K562 (cell line): ENCODE results near the gene ZNRF1. TPM values are rescaled to one million over a fixed set of nuclear protein-coding genes. Genes with fewer than 3 reads are reported as not detected.

Experiments used
- ARID1B ChIP-seq: fragments of 450-650 bp; IDR thresholded peaks from 2 replicates; pipeline ENCODE4 v1.6.1; 2016; ENCODE audit warnings: antibody characterized with exemption, mild to moderate bottlenecking, inconsistent platforms
- ARNT ChIP-seq, 2 experiments: fragments of 450-650 bp; IDR thresholded peaks; 2 replicates each; pipeline ENCODE4 v1.6.1; 2016; ENCODE audit warnings: mild to moderate bottlenecking in 1 of 2
- ATF1 ChIP-seq, 2 experiments: fragments of 450-650 bp in 1 of 2; IDR thresholded peaks; 2 replicates each; pipeline ENCODE4 v1.6.1; 2016; ENCODE audit warnings: missing compliant biosample characterization in 1 of 2, missing genetic modification characterization in 1 of 2
- ATF7 ChIP-seq: fragments of 450-650 bp; IDR thresholded peaks from 2 replicates; pipeline ENCODE4 v1.7.1; 2014; ENCODE audit warnings: mild to moderate bottlenecking, moderate library complexity
- CXXC5 ChIP-seq: fragments of 250-450 bp; sonication (Bioruptor Pico); IDR thresholded peaks from 2 replicates; pipeline ENCODE4 v1.8.0; 2022; ENCODE audit warnings: inconsistent platforms, mild to moderate bottlenecking, moderate library complexity
- DACH1 ChIP-seq: fragments of 450-650 bp; IDR thresholded peaks from 2 replicates; pipeline ENCODE4 v1.6.1; 2018; ENCODE audit not compliant: partially characterized antibody
- HDAC2 ChIP-seq: fragments of 450-650 bp; IDR thresholded peaks from 2 replicates; pipeline ENCODE4 v1.6.1; 2016; ENCODE audit warnings: mild to moderate bottlenecking
- HNRNPUL1 ChIP-seq: fragments of 200-400 bp; formaldehyde crosslinking; IDR thresholded peaks from 2 replicates; pipeline ENCODE4 v1.6.1; 2017; ENCODE audit warnings: low read length
- KDM1A ChIP-seq, 2 experiments: fragments of 450-650 bp; IDR thresholded peaks; 2 replicates each; pipeline ENCODE4 v1.6.1; 2016; ENCODE audit warnings: mild to moderate bottlenecking in 2 of 2
- KLF16 ChIP-seq: IDR thresholded peaks from 2 replicates; pipeline ENCODE4 v1.6.1; 2016; ENCODE audit warnings: antibody characterized with exemption
- POLR2G ChIP-seq: fragments of 200-400 bp; formaldehyde crosslinking; IDR thresholded peaks from 2 replicates; pipeline ENCODE4 v1.6.1; 2017; ENCODE audit warnings: low read depth, mild to moderate bottlenecking, antibody characterized with exemption, low read length, moderate library complexity
- RBBP5 ChIP-seq: fragments of 200-600 bp; sonication (generic); IDR thresholded peaks from 2 replicates; pipeline ENCODE4 v1.6.1; 2012; ENCODE audit warnings: borderline replicate concordance, mild to moderate bottlenecking, low read length, control low read depth, inconsistent platforms; ENCODE audit not compliant: insufficient read depth, poor library complexity, severe bottlenecking
- SMARCA4 ChIP-seq: fragments of 450-650 bp; IDR thresholded peaks from 2 replicates; pipeline ENCODE4 v1.6.1; 2016
- SP1 ChIP-seq: sonication (generic); formaldehyde crosslinking; IDR thresholded peaks from 2 replicates; pipeline ENCODE4 v1.8.1; 2022; ENCODE audit warnings: mild to moderate bottlenecking, missing genetic modification reagents
- THAP12 ChIP-seq: fragments of 250-450 bp; sonication (Bioruptor Pico); IDR thresholded peaks from 2 replicates; pipeline ENCODE4 v1.9.0; 2021; ENCODE audit warnings: mild to moderate bottlenecking, inconsistent platforms
- ZNF140 ChIP-seq: fragments of 250-450 bp; sonication (Bioruptor Pico); IDR thresholded peaks from 2 replicates; pipeline ENCODE4 v1.8.0; 2021; ENCODE audit warnings: moderate library complexity, mild to moderate bottlenecking, inconsistent platforms
- ZNF224 ChIP-seq: sonication (generic); formaldehyde crosslinking; IDR thresholded peaks from 2 replicates; pipeline ENCODE4 v1.8.0; 2022; ENCODE audit warnings: mild to moderate bottlenecking, missing genetic modification reagents
- ZNF444 ChIP-seq: fragments of 250-450 bp; sonication (Bioruptor Pico); IDR thresholded peaks from 2 replicates; pipeline ENCODE4 v1.4.0; 2020; ENCODE audit warnings: mild to moderate bottlenecking, moderate library complexity
- ZNF639 ChIP-seq, 2 experiments: fragments of 200-800 bp in 1 of 2; sonication (Bioruptor generic) in 1 of 2; sonication (generic) in 1 of 2; formaldehyde crosslinking in 1 of 2; IDR thresholded peaks in 1 of 2; conservative IDR thresholded peaks in 1 of 2; 2 replicates each; pipeline versions ENCODE4 v1.5.0 to v1.6.1; 2016 to 2020; ENCODE audit warnings: missing compliant biosample characterization in 1 of 2, missing genetic modification characterization in 1 of 2, missing genetic modification reagents in 1 of 2
- polyA plus RNA-seq, 8 experiments: library from polyadenylated mRNA; depleted of rRNA in 4 of 8; stranded (reverse) in 5 of 8; unstranded in 3 of 8; fragments of >200 nt; fragmentation: Nextera tagmentation in 2 of 8; fragmentation: Illumina TruSeq in 1 of 8; extraction: Ambion mirVana in 2 of 8; extraction: Trizol in 1 of 8; gene quantifications; 2 replicates each; pipeline versions ENCODE4 v1.2.1 to v1.2.3, GENCODE V29; 2011 to 2014; ENCODE audit warnings: inconsistent platforms in 1 of 8, missing spikeins in 1 of 8
- total RNA-seq, 7 experiments: library from RNA; depleted of rRNA in 6 of 7; stranded (reverse); fragments of >200 nt in 6 of 7; fragmentation: Illumina TruSeq in 2 of 7; extraction: Trizol in 2 of 7; gene quantifications; 2 replicates each; pipeline versions ENCODE4 v1.2.1 to v1.2.3, GENCODE V29; 2011 to 2021; ENCODE audit warnings: low replicate concordance in 1 of 7
- TF ChIP-seq, protein P1 (sequence below): fragments of 450-650 bp; IDR thresholded peaks from 2 replicates; pipeline ENCODE4 v1.6.1; 2017; ENCODE audit warnings: antibody characterized with exemption, mild to moderate bottlenecking

The ZNRF1 gene
- total and polyA plus RNA-seq, 9 of the 15 experiments (the other 6 are each of a cell fraction or from before 2014, with no cell fraction given), result 9.5 to 37.7 (median 20.0) TPM

- TF ChIP-seq ZNF639 (CRISPR knock-in tag; conservative IDR thresholded peaks at IDR 0.05 in 1 of 2, IDR thresholded peaks at IDR 0.05 in 1 of 2) (peak in 1 of 2 experiments; percentile 83; a peak in 2 of 4 replicates), KDM1A (IDR thresholded peaks at IDR 0.05) (peak in 1 of 2 experiments; percentile 94; a peak in 2 of 4 replicates), POLR2G (peak; percentile 67), RBBP5 (peak; percentile 64), THAP12 (0 out of 2 replicates have a peak, but pooled peaks have one; percentile 33), CXXC5 (peak; percentile 76), HDAC2 (peak; percentile 68; the same call in 1 of the 2 replicates), KLF16 (peak; percentile 26; the same call in 1 of the 2 replicates), SP1 (CRISPR knock-in tag) (peak; percentile 30; the same call in 1 of the 2 replicates), ATF1 (CRISPR knock-in tag; IDR thresholded peaks at IDR 0.05) (no peak), ATF1 (tag; IDR thresholded peaks at IDR 0.05) (peak; percentile 33), SMARCA4 (peak; percentile 58), ARID1B (peak; percentile 61), ARNT (IDR thresholded peaks at IDR 0.05) (peak in 1 of 2 experiments; percentile 53; a peak in 1 of 4 replicates), ATF7 (0 out of 2 replicates have a peak, but pooled peaks have one; percentile 16), ZNF444 (peak; percentile 97), ZNF140 (CRISPR knock-in tag) (no peak), ZNF224 (CRISPR knock-in tag) (no peak), HNRNPUL1 (no peak), DACH1 (peak; percentile 9)
- TF ChIP-seq, protein P1, sequence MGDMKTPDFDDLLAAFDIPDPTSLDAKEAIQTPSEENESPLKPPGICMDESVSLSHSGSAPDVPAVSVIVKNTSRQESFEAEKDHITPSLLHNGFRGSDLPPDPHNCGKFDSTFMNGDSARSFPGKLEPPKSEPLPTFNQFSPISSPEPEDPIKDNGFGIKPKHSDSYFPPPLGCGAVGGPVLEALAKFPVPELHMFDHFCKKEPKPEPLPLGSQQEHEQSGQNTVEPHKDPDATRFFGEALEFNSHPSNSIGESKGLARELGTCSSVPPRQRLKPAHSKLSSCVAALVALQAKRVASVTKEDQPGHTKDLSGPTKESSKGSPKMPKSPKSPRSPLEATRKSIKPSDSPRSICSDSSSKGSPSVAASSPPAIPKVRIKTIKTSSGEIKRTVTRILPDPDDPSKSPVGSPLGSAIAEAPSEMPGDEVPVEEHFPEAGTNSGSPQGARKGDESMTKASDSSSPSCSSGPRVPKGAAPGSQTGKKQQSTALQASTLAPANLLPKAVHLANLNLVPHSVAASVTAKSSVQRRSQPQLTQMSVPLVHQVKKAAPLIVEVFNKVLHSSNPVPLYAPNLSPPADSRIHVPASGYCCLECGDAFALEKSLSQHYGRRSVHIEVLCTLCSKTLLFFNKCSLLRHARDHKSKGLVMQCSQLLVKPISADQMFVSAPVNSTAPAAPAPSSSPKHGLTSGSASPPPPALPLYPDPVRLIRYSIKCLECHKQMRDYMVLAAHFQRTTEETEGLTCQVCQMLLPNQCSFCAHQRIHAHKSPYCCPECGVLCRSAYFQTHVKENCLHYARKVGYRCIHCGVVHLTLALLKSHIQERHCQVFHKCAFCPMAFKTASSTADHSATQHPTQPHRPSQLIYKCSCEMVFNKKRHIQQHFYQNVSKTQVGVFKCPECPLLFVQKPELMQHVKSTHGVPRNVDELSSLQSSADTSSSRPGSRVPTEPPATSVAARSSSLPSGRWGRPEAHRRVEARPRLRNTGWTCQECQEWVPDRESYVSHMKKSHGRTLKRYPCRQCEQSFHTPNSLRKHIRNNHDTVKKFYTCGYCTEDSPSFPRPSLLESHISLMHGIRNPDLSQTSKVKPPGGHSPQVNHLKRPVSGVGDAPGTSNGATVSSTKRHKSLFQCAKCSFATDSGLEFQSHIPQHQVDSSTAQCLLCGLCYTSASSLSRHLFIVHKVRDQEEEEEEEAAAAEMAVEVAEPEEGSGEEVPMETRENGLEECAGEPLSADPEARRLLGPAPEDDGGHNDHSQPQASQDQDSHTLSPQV, result peak; percentile 53; the same call in 1 of the 2 replicates
Observed at GRCh38 chr16:74998481-74999218, at the start of gene ZNRF1 (continued).
